Neural progenitor cell (in vitro differentiated cells): ENCODE measurements around the gene PET100. TPM values are rescaled to one million over a fixed set of nuclear protein-coding genes. Genes with fewer than 3 reads are reported as not detected.
A peak's percentile ranks its signal among the peaks of the same experiment; 100 is the strongest.

Experiments
- DNase-seq: peaks from one replicate; pipeline ENCODE4 v3.0.0-alpha.2; 2016; ENCODE audit warnings: low spot score
- H2AFZ ChIP-seq: fragments of 200-600 bp; sonication (generic); replicated peaks from 2 replicates; pipeline ENCODE4 v1.6.1; 2016; ENCODE audit warnings: antibody characterized with exemption
- H3F3A ChIP-seq: fragments of 200-600 bp; sonication (generic); 2 replicates; pipeline ENCODE4 v1.6.1; 2016; ENCODE audit warnings: antibody characterized with exemption, low read depth
- H3K27ac ChIP-seq: fragments of 200-600 bp; sonication (generic); 2 replicates; pipeline ENCODE4 v1.5.1; 2016; ENCODE audit warnings: mild to moderate bottlenecking
- H3K27me3 ChIP-seq: fragments of 200-600 bp; sonication (generic); 2 replicates; pipeline ENCODE4 v1.6.1; 2016; ENCODE audit warnings: mild to moderate bottlenecking, moderate library complexity
- H3K36me3 ChIP-seq: fragments of 200-600 bp; sonication (generic); 2 replicates; pipeline ENCODE4 v1.5.1; 2016
- H3K4me1 ChIP-seq: fragments of 200-600 bp; sonication (generic); 2 replicates; pipeline ENCODE4 v1.6.1; 2016; ENCODE audit warnings: mixed run types
- H3K4me2 ChIP-seq: fragments of 200-600 bp; sonication (generic); 2 replicates; pipeline ENCODE4 v1.6.1; 2016
- H3K4me3 ChIP-seq: fragments of 200-600 bp; sonication (generic); 2 replicates; pipeline ENCODE4 v1.5.1; 2016
- H3K79me2 ChIP-seq: fragments of 200-600 bp; sonication (generic); 2 replicates; pipeline ENCODE4 v1.6.1; 2016; ENCODE audit warnings: low read depth
- H3K9ac ChIP-seq: fragments of 200-600 bp; sonication (generic); 2 replicates; pipeline ENCODE4 v1.6.1; 2016
- H3K9me3 ChIP-seq: fragments of 200-600 bp; sonication (generic); 2 replicates; pipeline ENCODE4 v1.5.1; 2016; ENCODE audit warnings: low read depth
- H4K20me1 ChIP-seq: fragments of 200-600 bp; sonication (generic); 2 replicates; pipeline ENCODE4 v1.6.1; 2016; ENCODE audit warnings: low read depth
- H3K27ac Mint-ChIP-seq: 3 replicates; pipeline ENCODE4 v1.8.0; 2021; ENCODE audit warnings: mixed read lengths
- H3K27me3 Mint-ChIP-seq: 2 replicates; pipeline ENCODE4 v1.8.0; 2022; ENCODE audit warnings: low read depth, mild to moderate bottlenecking, inconsistent platforms, moderate library complexity, mixed read lengths; ENCODE audit not compliant: insufficient read depth
- H3K36me3 Mint-ChIP-seq: 3 replicates; pipeline ENCODE4 v1.8.0; 2021; ENCODE audit warnings: mixed read lengths
- H3K4me1 Mint-ChIP-seq: 3 replicates; pipeline ENCODE4 v1.8.0; 2021; ENCODE audit warnings: mixed read lengths
- H3K4me3 Mint-ChIP-seq: 3 replicates; pipeline ENCODE4 v1.8.0; 2021; ENCODE audit warnings: mild to moderate bottlenecking, moderate library complexity, mixed read lengths
- H3K9me3 Mint-ChIP-seq: 3 replicates; pipeline ENCODE4 v1.8.0; 2020; ENCODE audit warnings: mixed read lengths
- CTCF ChIP-seq: fragments of 200-600 bp; sonication (generic); IDR thresholded peaks from 2 replicates; pipeline ENCODE4 v1.5.1; 2017; ENCODE audit warnings: antibody characterized with exemption, mild to moderate bottlenecking
- EZH2 ChIP-seq: fragments of 200-600 bp; sonication (generic); IDR thresholded peaks from 2 replicates; pipeline ENCODE4 v1.6.1; 2017; ENCODE audit warnings: antibody characterized with exemption, mild to moderate bottlenecking, moderate library complexity
- EZH2phosphoT487 ChIP-seq: fragments of 200-600 bp; sonication (generic); IDR thresholded peaks from 2 replicates; pipeline ENCODE4 v1.6.1; 2017; ENCODE audit warnings: antibody characterized with exemption
- total RNA-seq: library from RNA; depleted of rRNA; stranded (reverse); fragments of >200 nt; gene quantifications from 2 replicates; pipeline ENCODE4 v1.2.3, GENCODE V29; 2015; ENCODE audit warnings: low replicate concordance

The PET100 gene
- total RNA-seq, 1 donor from 2014 or later: 30.3 TPM

GRCh38 chr19:7632340-7633203 is 3.0 kb downstream of the PET100 start:
- peaks cover 12% of the 10 kb centered on the region for H3F3A ChIP-seq
- peaks cover 6% of the 10 kb centered on the region for H4K20me1 ChIP-seq
- no peak for TF ChIP-seq EZH2
- no peak for TF ChIP-seq CTCF
- no peak for TF ChIP-seq EZH2phosphoT487
- peaks cover 6% of the 10 kb centered on the region for H3K36me3 Mint-ChIP-seq
- no peak overlapping the region for H3K9ac ChIP-seq
- H2AFZ ChIP-seq: no peak overlapping the region
- H3K27ac ChIP-seq: no peak overlapping the region
- H3K9me3 ChIP-seq: no peaks in the 10 kb centered on the region
- no peak overlapping the region for H3K4me2 ChIP-seq
- peaks cover 19% of the 10 kb centered on the region for H3K27me3 Mint-ChIP-seq
- H3K36me3 ChIP-seq: no peaks in the 10 kb centered on the region
- DNase-seq: no peak
- peaks cover 43% of the 10 kb centered on the region for H3K79me2 ChIP-seq
- H3K27me3 ChIP-seq: peaks cover 26% of the 10 kb centered on the region
- peaks cover 5% of the 10 kb centered on the region for H3K4me1 ChIP-seq
- H3K9me3 Mint-ChIP-seq: no peaks in the 10 kb centered on the region
- H3K4me1 Mint-ChIP-seq: peaks cover 32% of the 10 kb centered on the region
- no peak overlapping the region for H3K4me3 Mint-ChIP-seq
- no peak overlapping the region for H3K4me3 ChIP-seq
- H3K27ac Mint-ChIP-seq: no peak overlapping the region

- Histone ChIP-seq H3K79me2 (peaks cover 32% of the 10 kb centered on the region), H4K20me1 (no peaks in the 10 kb centered on the region), H3K9me3 (no peaks in the 10 kb centered on the region), H3K4me3 (no peak within 1 kb of the TSS), H3F3A (peaks cover 12% of the 10 kb centered on the region), H3K27ac (no peak within 1 kb of the TSS), H3K4me2 (no peak within 1 kb of the TSS), H3K27me3 (peaks cover 26% of the 10 kb centered on the region), H3K4me1 (peaks cover 5% of the 10 kb centered on the region), H3K36me3 (no peaks in the 10 kb centered on the region), H2AFZ (no peak within 1 kb of the TSS), H3K9ac (no peak within 1 kb of the TSS)
- no peak for DNase-seq
- H3K4me3 Mint-ChIP-seq: peak within 1 kb of the TSS; percentile 3
- peaks cover 16% of the 10 kb centered on the region for H3K27me3 Mint-ChIP-seq
- peak within 1 kb of the TSS; percentile 53 for H3K27ac Mint-ChIP-seq
- peaks cover 6% of the 10 kb centered on the region for H3K36me3 Mint-ChIP-seq
- TF ChIP-seq EZH2 (no peak), EZH2phosphoT487 (no peak), CTCF (no peak)
- H3K4me1 Mint-ChIP-seq: peaks cover 23% of the 10 kb centered on the region
- no peaks in the 10 kb centered on the region for H3K9me3 Mint-ChIP-seq
Observed at GRCh38 chr19:7633698-7634097, 4.1 kb downstream of the PET100 start, which contains the start of gene PCP2. Gene PCP2 (minus strand): TSS chr19:7633719. CDS start chr19:7633457, 262 bp downstream.

GRCh38 chr19:7635670-7636069 is 6.1 kb downstream of the PET100 start:
- Mint-ChIP-seq H3K36me3 (no peaks in the 10 kb centered on the region), H3K9me3 (no peaks in the 10 kb centered on the region), H3K27ac (no peak overlapping the region), H3K27me3 (peaks cover 23% of the 10 kb centered on the region), H3K4me3 (peak overlapping the region; percentile 42), H3K4me1 (peaks cover 4% of the 10 kb centered on the region)
- TF ChIP-seq EZH2 (no peak), CTCF (no peak), EZH2phosphoT487 (no peak)
- Histone ChIP-seq H3K9ac (no peak overlapping the region), H3K4me3 (no peak overlapping the region), H3K4me2 (no peak overlapping the region), H2AFZ (no peak overlapping the region), H3K4me1 (peaks cover 1% of the 10 kb centered on the region), H3F3A (peaks cover 22% of the 10 kb centered on the region), H3K27ac (no peak overlapping the region), H3K79me2 (peaks cover 15% of the 10 kb centered on the region), H3K27me3 (peaks cover 26% of the 10 kb centered on the region), H3K9me3 (no peaks in the 10 kb centered on the region), H3K36me3 (no peaks in the 10 kb centered on the region), H4K20me1 (no peaks in the 10 kb centered on the region)
- no peak for DNase-seq
